ENCODE data around the gene SSRP1.
A peak's percentile ranks its signal among the peaks of the same experiment; 100 is the strongest.

SSRP1 gene

DNA sequence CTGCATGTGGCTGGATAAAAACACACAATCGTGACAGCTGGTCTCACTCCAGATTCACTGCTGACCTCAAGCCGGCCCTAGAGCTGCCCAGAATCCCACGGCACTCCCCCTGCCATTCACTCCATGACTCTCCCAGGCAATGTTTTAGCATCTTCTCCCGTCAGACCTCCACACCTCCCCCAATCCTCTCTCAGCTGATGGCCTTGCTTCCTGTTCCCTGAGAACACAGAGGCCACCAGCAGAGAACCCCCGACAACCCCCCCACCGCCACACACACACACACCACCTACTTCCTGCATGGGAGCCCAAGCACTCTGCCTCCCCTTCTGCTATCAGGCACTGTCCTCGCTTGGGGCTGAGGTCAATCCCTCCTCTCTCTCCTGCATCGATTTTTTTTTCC, 20.2 kb downstream of the SSRP1 start:
- no peak for TF ChIP-seq ZFX (IDR thresholded peaks at IDR 0.05; ENCODE audit: borderline replicate concordance)
- TF ChIP-seq, protein P1, sequence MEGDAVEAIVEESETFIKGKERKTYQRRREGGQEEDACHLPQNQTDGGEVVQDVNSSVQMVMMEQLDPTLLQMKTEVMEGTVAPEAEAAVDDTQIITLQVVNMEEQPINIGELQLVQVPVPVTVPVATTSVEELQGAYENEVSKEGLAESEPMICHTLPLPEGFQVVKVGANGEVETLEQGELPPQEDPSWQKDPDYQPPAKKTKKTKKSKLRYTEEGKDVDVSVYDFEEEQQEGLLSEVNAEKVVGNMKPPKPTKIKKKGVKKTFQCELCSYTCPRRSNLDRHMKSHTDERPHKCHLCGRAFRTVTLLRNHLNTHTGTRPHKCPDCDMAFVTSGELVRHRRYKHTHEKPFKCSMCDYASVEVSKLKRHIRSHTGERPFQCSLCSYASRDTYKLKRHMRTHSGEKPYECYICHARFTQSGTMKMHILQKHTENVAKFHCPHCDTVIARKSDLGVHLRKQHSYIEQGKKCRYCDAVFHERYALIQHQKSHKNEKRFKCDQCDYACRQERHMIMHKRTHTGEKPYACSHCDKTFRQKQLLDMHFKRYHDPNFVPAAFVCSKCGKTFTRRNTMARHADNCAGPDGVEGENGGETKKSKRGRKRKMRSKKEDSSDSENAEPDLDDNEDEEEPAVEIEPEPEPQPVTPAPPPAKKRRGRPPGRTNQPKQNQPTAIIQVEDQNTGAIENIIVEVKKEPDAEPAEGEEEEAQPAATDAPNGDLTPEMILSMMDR (IDR thresholded peaks at IDR 0.05), result no peak
- H3K27ac ChIP-seq, result no peak overlapping the region

GRCh38 chr11:57314221-57314973, 21.3 kb downstream of the SSRP1 start:
- TF ChIP-seq, protein P1 (IDR thresholded peaks at IDR 0.05), result no peak
- TF ChIP-seq ZFX (IDR thresholded peaks at IDR 0.05; ENCODE audit: borderline replicate concordance), result no peak
- no peak overlapping the region for H3K27ac ChIP-seq

- TF ChIP-seq ZFX (IDR thresholded peaks at IDR 0.05; ENCODE audit: borderline replicate concordance), result no peak
- TF ChIP-seq, protein P1 (IDR thresholded peaks at IDR 0.05), result no peak
- H3K27ac ChIP-seq, result no peak overlapping the region
Measured at GRCh38 chr11:57313788-57314135, 21.9 kb downstream of the SSRP1 start.

GRCh38 chr11:57313071-57313787, 22.5 kb downstream of the SSRP1 start:
- peak overlapping the region; percentile 73; the same call in 1 of the 2 replicates for H3K27ac ChIP-seq
- TF ChIP-seq, protein P1 (IDR thresholded peaks at IDR 0.05), result no peak
- TF ChIP-seq ZFX (IDR thresholded peaks at IDR 0.05; ENCODE audit: borderline replicate concordance), result no peak

GRCh38 chr11:57312511-57313021, 23.1 kb downstream of the SSRP1 start:
- TF ChIP-seq, protein P1 (IDR thresholded peaks at IDR 0.05), result no peak
- TF ChIP-seq ZFX (IDR thresholded peaks at IDR 0.05; ENCODE audit: borderline replicate concordance), result no peak
- peak overlapping the region; percentile 73 for H3K27ac ChIP-seq

DNA sequence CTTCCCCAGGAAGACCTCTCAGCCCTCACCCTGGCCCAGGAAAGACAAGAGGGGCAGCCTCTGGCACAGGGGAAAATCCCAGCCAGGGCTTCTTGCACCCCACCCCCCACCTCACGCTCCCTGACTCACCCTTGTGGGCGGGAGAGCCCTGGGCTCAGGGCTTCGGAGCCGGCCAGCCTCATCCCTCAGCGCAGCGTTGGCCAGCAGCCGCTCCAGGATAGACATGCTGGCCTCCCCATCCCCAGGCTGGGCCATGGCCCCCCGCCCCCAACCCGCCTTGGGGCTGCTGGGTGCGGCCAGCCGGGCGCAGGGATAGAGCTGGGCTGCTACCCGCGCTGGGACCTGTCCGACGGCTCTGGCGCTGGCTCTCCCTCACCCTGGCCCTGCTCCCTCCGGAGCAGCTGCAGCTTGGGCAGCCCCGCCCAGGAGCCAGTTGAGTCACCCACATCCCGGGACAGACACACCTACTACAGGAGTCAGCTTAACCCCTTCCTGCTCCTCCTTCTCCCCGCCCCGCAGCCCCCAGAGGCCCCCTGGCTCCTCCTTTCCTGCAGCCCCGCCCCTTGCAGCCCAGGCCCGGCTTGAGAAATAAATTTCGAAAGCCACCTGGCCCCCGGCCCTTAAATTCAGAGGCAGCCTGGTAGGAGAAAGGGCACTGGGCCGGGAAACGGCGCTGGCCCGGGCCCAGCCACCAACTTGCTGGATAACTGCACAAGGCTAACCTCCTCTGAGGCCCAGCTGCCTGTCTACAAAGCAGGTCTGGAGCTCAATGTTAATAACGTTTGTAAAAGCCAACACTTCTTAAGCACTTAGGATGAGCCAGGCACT, 24.4 kb downstream of the SSRP1 start:
- no peak for TF ChIP-seq ZFX (IDR thresholded peaks at IDR 0.05; ENCODE audit: borderline replicate concordance)
- TF ChIP-seq, protein P1 (IDR thresholded peaks at IDR 0.05), result no peak
- H3K27ac ChIP-seq, result peak overlapping the region; percentile 73

All from 22Rv1 (cell line).